Loucy (cell line): ENCODE data around the gene GAGE10.
"Not testable (repeated sequence)": the region's sequence is repeated elsewhere in the genome, so short reads cannot be mapped to it uniquely, and the experiment has no call there.

Experiments used
- H2AFZ ChIP-seq: fragments of 200-600 bp; sonication (generic); 2 replicates; pipeline ENCODE4 v1.6.0; 2016; ENCODE audit warnings: antibody characterized with exemption, mild to moderate bottlenecking, low read length, moderate library complexity
- H3F3A ChIP-seq: fragments of 200-600 bp; 2 replicates; pipeline ENCODE4 v1.6.0; 2016; ENCODE audit warnings: antibody characterized with exemption, low read depth, mild to moderate bottlenecking
- H3K27me3 ChIP-seq: fragments of 200-600 bp; sonication (generic); 2 replicates; pipeline ENCODE4 v1.6.1; 2014; ENCODE audit warnings: low read length, mild to moderate bottlenecking; ENCODE audit not compliant: insufficient read depth, poor library complexity, severe bottlenecking
- H3K36me3 ChIP-seq: fragments of 200-600 bp; sonication (generic); 2 replicates; pipeline ENCODE4 v1.6.1; 2016; ENCODE audit warnings: low read length; ENCODE audit not compliant: insufficient read depth
- H3K4me1 ChIP-seq: fragments of 200-600 bp; sonication (generic); 2 replicates; pipeline ENCODE4 v1.5.1; 2014; ENCODE audit warnings: low read length, mild to moderate bottlenecking; ENCODE audit not compliant: insufficient read depth, poor library complexity, severe bottlenecking
- H3K4me2 ChIP-seq: fragments of 200-600 bp; sonication (generic); 2 replicates; pipeline ENCODE4 v1.6.0; 2014; ENCODE audit warnings: antibody characterized with exemption, low read length, low read depth, mild to moderate bottlenecking; ENCODE audit not compliant: poor library complexity, severe bottlenecking
- H3K4me3 ChIP-seq: fragments of 200-600 bp; sonication (generic); 2 replicates; pipeline ENCODE4 v1.5.1; 2014; ENCODE audit warnings: low read length, mild to moderate bottlenecking, mixed read lengths; ENCODE audit not compliant: poor library complexity, severe bottlenecking
- H3K79me2 ChIP-seq: fragments of 200-600 bp; sonication (generic); 2 replicates; pipeline ENCODE4 v1.6.1; 2014; ENCODE audit warnings: low read length; ENCODE audit not compliant: insufficient read depth
- H3K9ac ChIP-seq: fragments of 200-600 bp; sonication (generic); 2 replicates; pipeline ENCODE4 v1.6.0; 2014; ENCODE audit warnings: mild to moderate bottlenecking, low read depth, low read length, moderate library complexity; ENCODE audit not compliant: poor library complexity, severe bottlenecking
- H3K9me2 ChIP-seq: fragments of 200-600 bp; sonication (generic); replicated peaks from 2 replicates; pipeline ENCODE4 v1.6.1; 2016; ENCODE audit warnings: low read depth, low read length, mixed read lengths
- H3K9me3 ChIP-seq: fragments of 200-600 bp; sonication (generic); 2 replicates; pipeline ENCODE4 v1.6.1; 2014; ENCODE audit warnings: mild to moderate bottlenecking, antibody characterized with exemption, low read length, low read depth; ENCODE audit not compliant: insufficient read depth
- H4K20me1 ChIP-seq: fragments of 200-600 bp; sonication (generic); 2 replicates; pipeline ENCODE4 v1.6.0; 2014; ENCODE audit warnings: antibody characterized with exemption, low read length, mild to moderate bottlenecking; ENCODE audit not compliant: insufficient read depth, poor library complexity, severe bottlenecking

The GAGE10 gene

DNA sequence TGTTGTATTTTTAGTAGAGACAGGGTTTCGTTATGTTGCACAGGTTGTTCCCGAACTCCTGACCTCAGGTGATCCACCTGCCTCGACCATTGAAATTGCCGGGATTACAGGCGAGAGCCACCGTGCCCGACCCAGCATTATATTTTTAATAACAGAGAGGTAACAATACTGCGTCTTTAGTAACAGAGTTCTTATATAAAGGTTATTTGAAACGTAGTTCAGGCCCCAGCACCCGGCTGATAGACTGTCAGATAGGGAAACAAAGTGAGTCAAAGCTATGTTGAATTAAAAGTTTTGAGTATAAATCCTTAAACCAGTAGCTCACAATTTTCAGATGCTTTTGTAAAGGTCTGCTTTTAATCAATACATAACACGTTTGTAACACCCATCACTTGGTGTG, 42.7 kb downstream of the GAGE10 start:
- not testable (repeated sequence) for H4K20me1 ChIP-seq, H3K4me2 ChIP-seq, H3K27me3 ChIP-seq, H3K36me3 ChIP-seq, H3K9me3 ChIP-seq, H3K4me3 ChIP-seq, H3K9me2 ChIP-seq, H3K9ac ChIP-seq, H2AFZ ChIP-seq, H3K4me1 ChIP-seq, H3F3A ChIP-seq, H3K79me2 ChIP-seq
